ENCODE measurements around the gene EYS. TPM values are rescaled to one million over a fixed set of nuclear protein-coding genes. Genes with fewer than 3 reads are reported as not detected.

EYS gene
- total RNA-seq, 1 experiment from 2014 or later = not detected

GRCh38 chr6:63799813-63800212, 1907.2 kb downstream of the EYS start:
- ChIA-PET RAD21 (ENCODE audit: low non-redundant PET in 1 of 2, low total read pairs in 2 of 2, uncharacterized antibody in 2 of 2, unreplicated experiment in 2 of 2) (no interaction called here), CTCF (interaction anchor here (5.7 kb wide), 1 partner anchor 449 kb away, joined by 138 read pairs; no protein-coding TSS in a partner anchor), POLR2A (no interaction called here)
- intact Hi-C loops (cut with micrococcal nuclease) = loop anchor here (5.0 kb wide), 1 partner anchor 203 kb away; no protein-coding TSS in a partner anchor
- H3K79me2 ChIP-seq (ENCODE audit: insufficient read depth, low read length) = no peaks in the 10 kb centered on the region
- no peaks in the 10 kb centered on the region for H3K9me3 ChIP-seq (ENCODE audit: control insufficient read depth in 1 of 2, insufficient read depth in 1 of 2, low read depth in 1 of 2, low read length in 2 of 2)
- no peaks in the 10 kb centered on the region for H3K36me3 ChIP-seq (ENCODE audit: control insufficient read depth in 1 of 2, insufficient read depth in 2 of 2, low read length in 2 of 2)
- H3K9ac ChIP-seq (ENCODE audit: low read length) = no peak overlapping the region
- H3K27ac ChIP-seq (ENCODE audit: low read depth, low read length) = no peak overlapping the region
- H3K9me2 ChIP-seq (ENCODE audit: insufficient read depth) = no peaks in the 10 kb centered on the region
- DNase-seq (ENCODE audit: low read depth, low spot score) = no peak
- H3K4me1 ChIP-seq (ENCODE audit: control insufficient read depth in 1 of 2, insufficient read depth in 2 of 2, low read length in 2 of 2) = peaks cover 0 to 9% of the 10 kb centered on the region in 2 experiments; a peak in 2 of 4 replicates
- ATAC-seq = no peak
- H2AFZ ChIP-seq (ENCODE audit: low read depth, low read length, poor library complexity, severe bottlenecking) = no peak overlapping the region
- H3K27me3 ChIP-seq (ENCODE audit: insufficient read depth, low read length) = peaks cover 4% of the 10 kb centered on the region
- no TSS peak for BruUV-seq (replicated peaks)
- TF ChIP-seq ZNF274 (IDR thresholded peaks at IDR 0.05; ENCODE audit: low read depth, low read length) (no peak), ELF1 (IDR thresholded peaks at IDR 0.05; ENCODE audit: borderline replicate concordance, low read depth) (no peak), FOSL1 (IDR thresholded peaks at IDR 0.05; ENCODE audit: low read depth) (no peak), SRF (IDR thresholded peaks at IDR 0.05; ENCODE audit: low read depth) (no peak), POLR2AphosphoS5 (IDR thresholded peaks at IDR 0.05; ENCODE audit: low read depth, low read length) (no peak), EZH2 (IDR thresholded peaks at IDR 0.05) (no peak), MAX (IDR thresholded peaks at IDR 0.05) (no peak), TCF7L2 (IDR thresholded peaks at IDR 0.05; ENCODE audit: borderline replicate concordance, extremely low read depth, insufficient read depth, insufficient read length) (no peak), YY1 (IDR thresholded peaks at IDR 0.05; ENCODE audit: extremely low read depth, insufficient replicate concordance, low read depth, low read length) (no peak), CBX3 (IDR thresholded peaks at IDR 0.05; ENCODE audit: low read depth) (no peak), CEBPB (IDR thresholded peaks at IDR 0.05; ENCODE audit: low read depth) (no peak), SIN3A (IDR thresholded peaks at IDR 0.05; ENCODE audit: low read depth) (no peak)
- TF ChIP-seq, protein P1, sequence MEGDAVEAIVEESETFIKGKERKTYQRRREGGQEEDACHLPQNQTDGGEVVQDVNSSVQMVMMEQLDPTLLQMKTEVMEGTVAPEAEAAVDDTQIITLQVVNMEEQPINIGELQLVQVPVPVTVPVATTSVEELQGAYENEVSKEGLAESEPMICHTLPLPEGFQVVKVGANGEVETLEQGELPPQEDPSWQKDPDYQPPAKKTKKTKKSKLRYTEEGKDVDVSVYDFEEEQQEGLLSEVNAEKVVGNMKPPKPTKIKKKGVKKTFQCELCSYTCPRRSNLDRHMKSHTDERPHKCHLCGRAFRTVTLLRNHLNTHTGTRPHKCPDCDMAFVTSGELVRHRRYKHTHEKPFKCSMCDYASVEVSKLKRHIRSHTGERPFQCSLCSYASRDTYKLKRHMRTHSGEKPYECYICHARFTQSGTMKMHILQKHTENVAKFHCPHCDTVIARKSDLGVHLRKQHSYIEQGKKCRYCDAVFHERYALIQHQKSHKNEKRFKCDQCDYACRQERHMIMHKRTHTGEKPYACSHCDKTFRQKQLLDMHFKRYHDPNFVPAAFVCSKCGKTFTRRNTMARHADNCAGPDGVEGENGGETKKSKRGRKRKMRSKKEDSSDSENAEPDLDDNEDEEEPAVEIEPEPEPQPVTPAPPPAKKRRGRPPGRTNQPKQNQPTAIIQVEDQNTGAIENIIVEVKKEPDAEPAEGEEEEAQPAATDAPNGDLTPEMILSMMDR (IDR thresholded peaks at IDR 0.05 in 2 of 3, conservative IDR thresholded peaks at IDR 0.05 in 1 of 3; ENCODE audit: borderline replicate concordance in 1 of 3, insufficient read depth in 1 of 3, low read depth in 2 of 3, low read length in 2 of 3) = no peak
- no peak overlapping the region for H3K4me2 ChIP-seq (ENCODE audit: low read length)
- no peaks in the 10 kb centered on the region for H4K20me1 ChIP-seq (ENCODE audit: insufficient read depth)
- no peak overlapping the region for H3K4me3 ChIP-seq (replicated peaks in 1 of 2; ENCODE audit: low read depth in 1 of 2, low read length in 2 of 2)
